Nephron (organoid): ENCODE results near the gene SMIM41.

ENCODE experiments used
- H3K27ac Mint-ChIP-seq, 3 experiments: 2 replicates each; pipeline ENCODE4 v1.8.0; 2020; ENCODE audit warnings: mixed read lengths in 3 of 3, mild to moderate bottlenecking in 2 of 3, moderate library complexity in 1 of 3
- H3K27me3 Mint-ChIP-seq: 2 replicates; pipeline ENCODE4 v1.8.0; 2021; ENCODE audit warnings: low read depth, mild to moderate bottlenecking, moderate library complexity, mixed read lengths
- H3K36me3 Mint-ChIP-seq: 2 replicates; pipeline ENCODE4 v1.8.0; 2020; ENCODE audit warnings: low read depth, mixed read lengths
- H3K4me1 Mint-ChIP-seq: 2 replicates; pipeline ENCODE4 v1.8.0; 2020; ENCODE audit warnings: mixed read lengths
- H3K4me3 Mint-ChIP-seq, 3 experiments: 2 replicates each; pipeline ENCODE4 v1.8.0; 2020; ENCODE audit warnings: mild to moderate bottlenecking in 3 of 3, mixed read lengths in 3 of 3, moderate library complexity in 2 of 3
- H3K9me3 Mint-ChIP-seq: 2 replicates; pipeline ENCODE4 v1.8.0; 2020; ENCODE audit warnings: mixed read lengths
- CTCF ChIP-seq, 3 experiments: fragments of 200-600 bp; sonication (generic); IDR thresholded peaks; one replicate each; pipeline ENCODE4 v1.5.0; 2021; ENCODE audit warnings: antibody characterized with exemption in 3 of 3; ENCODE audit not compliant: unreplicated experiment in 3 of 3

The SMIM41 gene

GRCh38 chr12:52141306-52141705 is 61.8 kb downstream of the SMIM41 start:
- Mint-ChIP-seq H3K4me1 (peaks cover 7% of the 10 kb centered on the region), H3K36me3 (no peaks in the 10 kb centered on the region), H3K27me3 (peaks cover 15% of the 10 kb centered on the region), H3K27ac (peak overlapping the region in 1 of 3 experiments; percentile 73), H3K4me3 (no peak overlapping the region), H3K9me3 (no peaks in the 10 kb centered on the region)
- no peak for TF ChIP-seq CTCF (IDR thresholded peaks at IDR 0.05; ENCODE audit: unreplicated experiment in 3 of 3)

- Mint-ChIP-seq H3K36me3 (no peaks in the 10 kb centered on the region), H3K4me3 (no peak overlapping the region), H3K27me3 (peaks cover 16% of the 10 kb centered on the region), H3K27ac (peak overlapping the region in 1 of 3 experiments; percentile 29), H3K4me1 (peaks cover 7% of the 10 kb centered on the region), H3K9me3 (no peaks in the 10 kb centered on the region)
- no peak for TF ChIP-seq CTCF (IDR thresholded peaks at IDR 0.05; ENCODE audit: unreplicated experiment in 3 of 3)
Observed at GRCh38 chr12:52141875-52142274, 62.4 kb downstream of the SMIM41 start.

- peak overlapping the region in 1 of 3 experiments; percentile 29 for H3K27ac Mint-ChIP-seq
Observed at GRCh38 chr12:52142431-52142830, 62.9 kb downstream of the SMIM41 start.

GRCh38 chr12:52144512-52145227 is 65.2 kb downstream of the SMIM41 start:
- Mint-ChIP-seq H3K27me3 (peaks cover 8% of the 10 kb centered on the region), H3K9me3 (no peaks in the 10 kb centered on the region), H3K36me3 (no peaks in the 10 kb centered on the region), H3K4me3 (no peak overlapping the region), H3K4me1 (peaks cover 14% of the 10 kb centered on the region), H3K27ac (peak overlapping the region in 1 of 3 experiments; percentile 20)
- TF ChIP-seq CTCF (IDR thresholded peaks at IDR 0.05; ENCODE audit: unreplicated experiment in 3 of 3): no peak

More at GRCh38 chr12:52142431-52142830, 62.9 kb downstream of the SMIM41 start:
- no peaks in the 10 kb centered on the region for H3K9me3 Mint-ChIP-seq
- no peaks in the 10 kb centered on the region for H3K36me3 Mint-ChIP-seq
- no peak for TF ChIP-seq CTCF (IDR thresholded peaks at IDR 0.05; ENCODE audit: unreplicated experiment in 3 of 3)
- H3K4me1 Mint-ChIP-seq: peaks cover 7% of the 10 kb centered on the region
- no peak overlapping the region for H3K4me3 Mint-ChIP-seq
- H3K27me3 Mint-ChIP-seq: peaks cover 13% of the 10 kb centered on the region

GRCh38 chr12:52145228-52146088 is 66.0 kb downstream of the SMIM41 start:
- H3K4me3 Mint-ChIP-seq: no peak overlapping the region
- H3K9me3 Mint-ChIP-seq: no peaks in the 10 kb centered on the region
- H3K36me3 Mint-ChIP-seq: no peaks in the 10 kb centered on the region
- H3K4me1 Mint-ChIP-seq: peaks cover 21% of the 10 kb centered on the region
- peaks cover 8% of the 10 kb centered on the region for H3K27me3 Mint-ChIP-seq
- H3K27ac Mint-ChIP-seq: peak overlapping the region; percentile 52 to 64 (median 61)
- TF ChIP-seq CTCF (IDR thresholded peaks at IDR 0.05; ENCODE audit: unreplicated experiment in 3 of 3): no peak
